PFSK-1 (cell line): ENCODE results near the gene RGS19.

ENCODE experiments used
- FOXP2 ChIP-seq: optimal IDR thresholded peaks from 2 replicates; pipeline ENCODE3; 2011; ENCODE audit warnings: borderline replicate concordance, control low read depth, inconsistent platforms; ENCODE audit not compliant: insufficient read depth; ENCODE audit errors: extremely low read length, extremely low read depth
- POLR2AphosphoS5 ChIP-seq: IDR thresholded peaks from 2 replicates; pipeline ENCODE4 v1.6.1; 2012; ENCODE audit warnings: low read depth, mild to moderate bottlenecking, control low read depth, low read length, moderate library complexity
- REST ChIP-seq, 2 experiments: IDR thresholded peaks; 2 replicates each; pipeline versions ENCODE4 v1.6.1 to v1.8.0; 2011 to 2012; ENCODE audit warnings: low read depth in 2 of 2, low read length in 2 of 2, control low read depth in 1 of 2, inconsistent platforms in 1 of 2, mild to moderate bottlenecking in 1 of 2, moderate library complexity in 1 of 2; ENCODE audit not compliant: insufficient read depth in 1 of 2
- SIN3A ChIP-seq: IDR thresholded peaks from 2 replicates; pipeline ENCODE4 v1.6.1; 2012; ENCODE audit warnings: mild to moderate bottlenecking, low read length, moderate library complexity, borderline replicate concordance; ENCODE audit not compliant: insufficient read depth
- TAF1 ChIP-seq: IDR thresholded peaks from 2 replicates; pipeline ENCODE4 v1.6.1; 2012; ENCODE audit warnings: low read length, control low read depth, borderline replicate concordance; ENCODE audit not compliant: insufficient read depth

RGS19 gene

DNA sequence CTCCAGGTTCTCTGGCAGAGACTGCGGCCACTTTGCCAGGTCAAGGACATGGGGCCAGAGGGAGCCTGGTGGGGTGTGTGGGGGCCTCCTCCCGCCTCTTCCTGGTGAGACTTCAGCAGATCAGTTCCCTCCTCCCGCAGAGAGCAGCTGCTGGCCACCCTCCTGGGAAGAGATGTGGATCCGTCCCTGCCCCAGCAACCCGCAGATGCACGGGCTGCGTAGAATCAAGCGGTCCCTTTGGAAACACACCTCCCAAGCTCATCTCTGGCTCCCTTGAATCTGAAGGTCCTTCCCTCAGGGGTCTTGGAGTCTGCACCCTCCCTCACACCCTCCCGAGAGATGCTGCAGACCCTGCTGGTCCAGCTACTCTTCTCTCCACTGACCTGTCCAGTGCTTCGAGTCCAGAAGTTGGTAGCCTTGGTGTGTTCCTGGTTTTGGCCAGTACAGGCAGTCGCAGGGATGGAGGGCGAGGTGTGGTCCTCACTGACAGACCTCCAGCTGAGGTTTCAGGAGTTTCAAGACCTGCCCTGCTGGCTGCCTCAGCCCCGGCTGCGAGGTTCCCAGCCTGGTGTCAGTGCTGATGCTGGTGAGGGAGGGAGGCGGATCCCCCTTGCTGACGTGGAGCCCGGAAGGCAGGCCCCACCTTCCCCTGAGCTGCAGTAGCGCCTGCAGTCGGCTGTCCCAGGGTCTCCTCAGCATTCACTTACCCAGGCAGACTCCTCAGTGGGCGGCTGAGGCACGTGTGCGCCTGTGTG, 27.8 kb upstream of the RGS19 start, which contains the start of gene NPBWR2:
Gene NPBWR2, minus strand, starts transcription at position 585 of the 755 bp plus-strand sequence. CDS start 734 bp downstream, outside the sequence.
- TF ChIP-seq SIN3A, result no peak
- TF ChIP-seq REST (IDR thresholded peaks at IDR 0.05; ENCODE audit: insufficient read depth in 1 of 2, low read depth in 2 of 2, low read length in 2 of 2), result no peak
- no peak for TF ChIP-seq TAF1
- no peak for TF ChIP-seq FOXP2
- TF ChIP-seq POLR2AphosphoS5, result no peak

DNA sequence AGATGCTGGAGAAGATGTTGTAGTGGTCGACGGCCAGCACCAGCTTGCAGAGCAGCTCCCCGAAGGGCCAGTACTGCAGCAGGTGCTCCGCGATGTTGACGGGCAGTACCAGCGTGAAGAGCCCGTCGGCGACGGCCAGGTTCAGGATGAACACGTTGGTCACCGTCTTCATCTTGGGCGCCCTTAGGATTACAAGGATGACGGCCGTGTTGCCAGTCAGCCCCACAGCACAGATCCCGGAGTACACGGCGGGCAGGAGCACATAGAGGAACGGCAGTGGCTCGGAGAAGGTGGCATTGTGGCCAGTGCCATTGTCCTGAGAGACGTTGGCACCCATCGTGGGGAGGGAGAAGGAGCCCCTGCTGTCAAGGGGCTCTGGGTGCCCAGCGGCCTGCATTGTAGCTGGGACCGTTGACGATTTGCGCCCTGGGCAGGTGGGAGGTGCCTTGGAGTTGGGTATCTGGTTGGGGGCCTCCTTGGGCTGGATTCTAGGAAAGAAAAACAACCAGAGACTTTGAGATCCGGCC, 27.2 kb upstream of the RGS19 start:
- TF ChIP-seq SIN3A, result no peak
- no peak for TF ChIP-seq POLR2AphosphoS5
- no peak for TF ChIP-seq TAF1
- no peak for TF ChIP-seq FOXP2
- TF ChIP-seq REST (IDR thresholded peaks at IDR 0.05; ENCODE audit: insufficient read depth in 1 of 2, low read depth in 2 of 2, low read length in 2 of 2), result no peak

DNA sequence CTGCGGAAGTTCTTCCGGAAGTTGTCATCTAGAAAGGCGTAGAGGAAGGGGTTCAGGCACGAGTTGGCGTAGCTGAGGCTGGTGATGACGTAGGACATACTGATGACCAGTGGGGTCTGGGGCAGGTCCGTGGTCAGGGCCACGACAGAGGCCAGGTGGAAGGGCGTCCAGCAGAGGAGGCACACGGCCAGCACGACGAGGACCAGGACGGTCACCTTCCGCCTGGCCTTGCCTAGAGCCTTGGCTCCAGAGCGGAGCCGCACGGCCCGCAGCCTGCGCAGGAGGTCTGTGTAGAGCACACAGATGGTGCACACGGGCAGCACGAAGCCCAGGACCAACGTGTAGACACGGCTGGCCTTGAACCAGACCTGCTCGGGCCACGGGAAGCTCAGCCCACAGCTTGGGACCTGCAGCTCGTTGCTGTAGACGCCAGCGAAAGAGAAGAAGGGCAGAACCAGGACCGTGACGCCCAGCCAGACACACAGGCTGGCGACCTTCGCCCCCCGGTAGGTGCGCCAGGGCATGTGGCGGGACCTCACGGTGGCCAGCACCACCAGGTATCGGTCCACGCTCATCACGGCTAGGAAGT, 26.6 kb upstream of the RGS19 start:
- TF ChIP-seq TAF1 (no peak), REST (IDR thresholded peaks at IDR 0.05; ENCODE audit: insufficient read depth in 1 of 2, low read depth in 2 of 2, low read length in 2 of 2) (no peak), POLR2AphosphoS5 (no peak), SIN3A (no peak), FOXP2 (no peak)

GRCh38 chr20:64104667-64105451, 25.5 kb upstream of the RGS19 start:
- TF ChIP-seq REST (IDR thresholded peaks at IDR 0.05; ENCODE audit: insufficient read depth in 1 of 2, low read depth in 2 of 2, low read length in 2 of 2), result no peak
- no peak for TF ChIP-seq SIN3A
- no peak for TF ChIP-seq POLR2AphosphoS5
- no peak for TF ChIP-seq FOXP2
- no peak for TF ChIP-seq TAF1
